ENCODE data around the gene CUEDC2.

CUEDC2 gene, protein sequence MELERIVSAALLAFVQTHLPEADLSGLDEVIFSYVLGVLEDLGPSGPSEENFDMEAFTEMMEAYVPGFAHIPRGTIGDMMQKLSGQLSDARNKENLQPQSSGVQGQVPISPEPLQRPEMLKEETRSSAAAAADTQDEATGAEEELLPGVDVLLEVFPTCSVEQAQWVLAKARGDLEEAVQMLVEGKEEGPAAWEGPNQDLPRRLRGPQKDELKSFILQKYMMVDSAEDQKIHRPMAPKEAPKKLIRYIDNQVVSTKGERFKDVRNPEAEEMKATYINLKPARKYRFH

DNA sequence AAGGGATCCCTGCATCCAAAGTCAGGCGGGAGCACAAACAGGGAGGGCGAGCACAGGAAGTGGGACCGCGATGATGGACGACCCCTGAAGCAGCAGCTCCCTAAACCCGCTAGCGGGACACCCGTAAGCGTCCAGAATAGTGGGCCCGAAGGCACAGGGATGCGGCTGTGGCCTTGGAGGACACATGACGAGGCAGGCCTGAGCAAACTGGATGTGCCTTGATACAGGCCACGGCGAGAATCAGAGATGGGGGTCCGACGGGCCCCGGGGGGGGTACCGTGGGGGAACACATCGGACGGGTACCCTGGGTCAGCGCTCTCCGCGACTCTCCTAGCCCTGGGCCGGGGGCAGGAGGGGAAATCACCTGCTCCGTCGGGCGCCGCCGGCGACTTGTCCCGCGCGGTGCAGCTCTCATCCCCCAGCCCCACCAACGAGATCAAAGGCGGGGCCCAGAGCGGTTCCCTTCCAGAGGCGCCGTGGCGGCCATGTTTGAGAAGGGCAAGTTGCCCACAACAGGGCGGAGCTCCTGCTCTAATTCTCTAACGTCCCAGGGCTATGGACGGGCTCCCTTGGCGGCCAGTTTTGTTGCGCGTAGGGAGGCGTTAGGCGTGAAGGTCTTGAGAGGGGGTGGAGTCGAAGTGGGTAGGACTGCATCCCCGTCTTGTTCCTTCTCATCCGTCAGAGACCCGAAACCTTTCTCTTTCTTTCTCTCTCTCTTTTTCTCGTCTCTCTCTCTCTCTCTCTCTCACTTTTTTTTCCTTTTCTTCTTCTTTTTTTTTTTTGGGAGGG is at the start of gene CUEDC2:
CUEDC2 (minus strand) TSS at position 413 of the 789 bp plus-strand sequence. CDS start 7,386 bp downstream, outside the sequence.
- peak; percentile 85 to 89 for DNase-seq (ENCODE audit: low read depth in 2 of 2)

DNA sequence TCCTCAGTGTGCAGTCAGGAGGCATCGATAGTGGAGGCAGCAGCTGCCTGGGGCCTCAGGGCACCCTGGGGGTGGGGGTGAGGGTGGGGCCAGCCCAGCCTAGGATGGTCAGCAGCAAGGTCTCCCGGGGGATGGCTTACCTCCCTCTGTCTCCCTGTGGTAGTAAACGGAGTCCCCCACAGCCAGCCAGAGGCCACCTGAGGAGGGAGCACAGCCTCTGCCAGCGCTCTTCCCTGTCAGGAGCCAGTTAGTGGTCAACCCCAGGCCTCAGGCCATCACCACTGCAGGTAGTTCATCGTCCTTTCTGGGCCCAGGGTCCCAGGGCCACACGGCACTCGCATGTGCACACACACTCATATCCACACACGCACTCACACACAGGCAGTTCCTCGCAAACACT is 48.0 kb upstream of the CUEDC2 start:
- DNase-seq (ENCODE audit: low read depth in 2 of 2), result no peak

DNA sequence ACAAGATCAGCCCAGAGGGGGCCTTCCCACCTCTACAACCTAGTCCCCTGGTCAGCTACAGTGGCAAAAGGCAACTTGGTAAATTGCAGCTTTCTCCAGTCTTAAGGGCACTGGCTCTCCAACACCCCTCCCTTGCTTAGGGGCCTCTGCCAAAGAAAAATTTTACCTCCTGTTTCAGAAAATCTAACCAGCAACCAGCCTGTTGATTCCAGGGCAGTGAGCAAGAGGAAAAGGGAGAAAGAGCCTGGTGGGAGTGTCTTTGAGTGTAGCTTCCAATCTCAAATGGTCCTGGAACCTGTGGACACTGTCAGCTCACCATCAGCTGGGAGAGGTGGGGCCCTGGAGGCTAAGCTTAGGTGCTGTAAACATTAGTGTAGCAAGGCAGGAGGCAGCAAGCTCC is 47.3 kb upstream of the CUEDC2 start:
- DNase-seq (ENCODE audit: low read depth in 2 of 2), result no peak

DNA sequence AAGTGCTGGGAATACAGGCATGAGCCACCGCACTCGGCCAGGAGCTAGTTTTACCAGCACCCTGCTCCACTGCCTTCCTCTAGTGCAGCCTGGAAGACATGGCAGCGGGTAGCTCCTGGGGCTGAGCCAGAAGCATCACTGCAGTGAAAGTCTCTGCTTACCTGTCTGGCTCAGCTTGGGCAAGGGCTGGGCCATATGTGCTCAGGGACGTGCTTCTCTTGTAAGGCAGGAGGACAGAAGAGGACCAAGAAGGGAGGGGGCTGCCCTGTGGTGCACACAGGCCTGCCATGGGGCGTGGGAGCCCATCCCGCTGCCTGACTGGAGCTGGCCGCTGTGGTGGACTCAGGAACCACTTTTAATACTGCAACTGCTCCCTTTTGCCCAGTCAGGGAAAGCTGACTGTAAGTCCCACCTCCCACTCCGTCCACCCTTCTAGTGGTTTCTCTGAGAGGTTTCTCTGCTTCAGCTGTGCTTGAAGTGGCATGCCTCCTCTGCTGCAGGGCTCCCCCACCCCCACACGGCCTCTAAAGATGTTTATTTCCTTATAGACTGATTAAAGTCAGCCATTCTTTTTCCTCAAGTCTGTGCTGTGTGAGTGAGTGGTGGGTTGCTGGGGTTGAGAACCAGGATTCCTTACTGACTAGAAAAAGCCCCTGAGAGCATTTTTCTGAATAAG is 44.2 kb upstream of the CUEDC2 start:
- DNase-seq (ENCODE audit: low read depth in 2 of 2), result no peak

DNA sequence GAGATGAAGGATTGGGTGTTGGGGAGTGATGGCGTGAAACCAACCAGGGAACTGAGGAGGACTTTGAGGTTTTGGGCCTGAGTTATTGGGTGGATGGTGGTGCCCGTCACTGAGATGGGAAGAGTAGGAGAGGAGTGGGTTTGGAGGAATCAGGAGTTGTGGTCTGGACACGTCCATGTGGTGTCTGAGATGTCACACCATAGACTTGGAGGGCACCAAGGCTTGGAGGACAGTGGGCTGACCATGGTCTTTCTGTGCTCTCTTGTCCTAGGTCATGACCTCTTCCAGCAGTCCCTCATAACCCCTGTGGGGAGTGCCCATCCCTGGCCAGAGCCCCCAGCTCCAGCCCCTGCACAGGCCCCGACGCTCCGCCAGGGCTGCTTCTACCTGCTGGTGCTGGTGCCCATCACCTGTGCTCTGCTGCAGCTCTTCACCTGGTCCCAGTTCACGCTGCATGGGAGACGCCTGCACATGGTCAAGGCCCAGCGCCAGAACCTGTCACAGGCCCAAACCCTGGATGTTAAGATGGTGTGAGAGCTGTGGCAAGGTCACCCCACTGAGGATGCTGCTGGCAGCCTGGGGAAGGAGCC is 43.2 kb upstream of the CUEDC2 start:
- DNase-seq (ENCODE audit: low read depth in 2 of 2), result no peak

DNA sequence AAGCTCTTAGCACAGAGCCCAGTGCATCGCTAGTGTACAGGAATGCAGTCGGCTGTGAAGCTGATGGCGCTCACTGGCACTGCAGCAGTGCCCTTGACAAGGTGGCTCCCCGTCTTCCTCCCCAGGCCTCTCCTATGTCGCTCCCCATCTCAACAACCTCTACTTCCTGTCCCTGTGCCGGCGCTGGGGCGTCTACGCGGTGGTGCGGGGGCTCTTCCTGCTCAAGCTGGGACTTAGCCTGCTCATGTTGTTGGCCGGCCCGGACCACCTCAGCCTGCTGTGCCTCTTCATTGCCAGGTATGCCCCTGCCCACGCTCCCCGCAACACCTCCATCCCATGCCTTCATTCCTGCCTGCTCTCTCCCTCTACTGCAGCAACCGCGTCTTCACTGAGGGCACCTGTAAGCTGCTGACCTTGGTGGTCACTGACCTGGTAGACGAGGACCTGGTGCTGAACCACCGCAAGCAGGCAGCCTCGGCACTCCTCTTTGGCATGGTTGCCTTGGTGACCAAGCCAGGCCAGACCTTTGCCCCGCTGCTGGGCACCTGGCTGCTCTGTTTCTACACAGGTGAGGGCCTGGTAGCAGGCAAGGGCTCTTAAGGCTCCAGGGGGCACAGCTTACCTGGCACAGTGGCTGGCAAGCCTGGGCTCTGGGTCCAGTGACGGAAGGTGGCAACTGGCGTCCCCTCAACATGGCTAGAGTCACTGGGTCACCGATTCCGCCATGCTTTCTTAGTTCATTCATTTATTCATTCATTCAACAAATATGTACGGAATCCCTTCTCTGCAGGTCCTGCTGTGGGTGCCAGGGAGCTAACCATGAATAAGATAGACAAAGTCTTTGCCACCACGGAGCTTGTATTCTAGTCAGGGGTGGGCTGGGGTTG is 41.3 kb upstream of the CUEDC2 start:
- DNase-seq (ENCODE audit: low read depth in 2 of 2), result no peak

DNA sequence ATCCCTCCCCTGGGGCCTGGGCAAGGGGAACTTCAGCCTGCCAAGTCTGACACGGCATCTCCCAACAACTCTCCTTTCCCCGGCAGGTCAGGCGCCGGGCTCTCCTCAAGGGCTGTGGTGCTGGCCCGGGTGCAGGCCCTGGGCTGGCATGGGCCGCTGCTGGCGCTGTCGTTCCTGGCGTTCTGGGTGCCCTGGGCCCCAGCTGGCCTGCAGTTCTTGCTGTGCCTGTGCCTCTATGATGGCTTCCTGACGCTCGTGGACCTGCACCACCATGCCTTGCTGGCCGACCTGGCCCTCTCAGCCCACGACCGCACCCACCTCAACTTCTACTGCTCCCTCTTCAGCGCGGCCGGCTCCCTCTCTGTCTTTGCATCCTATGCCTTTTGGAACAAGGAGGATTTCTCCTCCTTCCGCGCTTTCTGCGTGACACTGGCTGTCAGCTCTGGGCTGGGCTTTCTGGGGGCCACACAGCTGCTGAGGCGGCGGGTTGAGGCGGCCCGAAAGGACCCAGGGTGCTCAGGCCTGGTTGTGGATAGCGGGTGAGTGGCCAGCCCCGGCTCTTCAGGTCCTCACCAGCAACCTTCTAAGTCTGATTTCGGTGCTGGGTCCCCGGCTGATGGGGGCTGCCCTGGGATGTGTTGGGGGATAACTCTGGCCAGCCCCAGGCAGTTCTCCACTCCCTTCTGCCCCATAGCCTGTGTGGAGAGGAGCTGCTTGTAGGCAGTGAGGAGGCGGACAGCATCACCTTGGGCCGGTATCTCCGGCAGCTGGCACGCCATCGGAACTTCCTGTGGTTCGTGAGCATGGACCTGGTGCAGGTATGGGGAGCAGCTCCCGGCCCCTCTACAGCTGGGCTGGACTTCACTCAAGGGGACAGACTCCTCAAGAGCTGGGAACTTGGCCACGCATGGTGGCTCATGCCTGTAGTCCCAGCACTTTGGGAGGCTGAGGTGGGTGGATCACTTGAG is 38.5 kb upstream of the CUEDC2 start:
- DNase-seq (ENCODE audit: low read depth in 2 of 2), result no peak

DNA sequence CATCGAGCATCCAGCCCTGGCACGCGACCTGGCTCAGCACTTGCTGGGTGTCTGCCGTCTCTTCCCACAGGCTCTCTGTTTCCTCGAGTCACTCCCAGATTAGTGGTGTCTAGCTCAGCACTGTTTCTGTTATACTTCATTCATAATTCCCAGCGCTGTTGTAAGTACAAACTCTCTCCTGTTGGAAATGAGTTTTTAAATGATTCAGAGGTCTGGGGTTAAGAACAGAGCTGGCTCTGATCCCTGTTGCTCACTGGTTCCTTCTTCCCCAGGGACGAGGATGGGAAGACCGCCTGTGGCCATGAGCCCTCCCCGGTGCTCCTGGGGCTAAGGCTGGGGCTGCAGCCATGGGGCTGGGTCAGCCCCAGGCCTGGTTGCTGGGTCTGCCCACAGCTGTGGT is 36.3 kb upstream of the CUEDC2 start:
- DNase-seq (ENCODE audit: low read depth in 2 of 2), result no peak

DNA sequence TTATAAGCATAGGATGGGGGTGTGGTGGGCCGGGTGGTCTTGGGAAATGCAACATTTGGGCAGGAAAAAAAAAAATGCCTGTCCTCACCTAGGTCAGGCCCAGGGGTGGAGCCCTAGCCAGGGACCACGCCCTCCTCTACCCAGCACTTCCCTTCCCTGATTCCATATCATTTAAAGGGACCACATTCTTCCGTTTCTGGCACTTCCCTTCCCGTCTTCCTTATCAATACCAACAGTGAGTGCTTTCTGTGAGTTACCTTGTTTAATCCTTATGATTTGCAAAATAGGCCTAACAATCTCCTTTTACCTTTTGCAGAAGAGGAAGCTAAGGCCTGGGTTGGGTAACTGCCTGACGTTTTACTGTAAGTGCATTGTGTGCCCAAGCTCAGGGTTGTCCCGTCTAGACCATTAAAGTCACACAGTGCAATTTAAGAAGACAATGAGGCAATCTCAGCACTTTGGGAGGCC is 35.6 kb upstream of the CUEDC2 start:
- DNase-seq (ENCODE audit: low read depth in 2 of 2), result no peak

DNA sequence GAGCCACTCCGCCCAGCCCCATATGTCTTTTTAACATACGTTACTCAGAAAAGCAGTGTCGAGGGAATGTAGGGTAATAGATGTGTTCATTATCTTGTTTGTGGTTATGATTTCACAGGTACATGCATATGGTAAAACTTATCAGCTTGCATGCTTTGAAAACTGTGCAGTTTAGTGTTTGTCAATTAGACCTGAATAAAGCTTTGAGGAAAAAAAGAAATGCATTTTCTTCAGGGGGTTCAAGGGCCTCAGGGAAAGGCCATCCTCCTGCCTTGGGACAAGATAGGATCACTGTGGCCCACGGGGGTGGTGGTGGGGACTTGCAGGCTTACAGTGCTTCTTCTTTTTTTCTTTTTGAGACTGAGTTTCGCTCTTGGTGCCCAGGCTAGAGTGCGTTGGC is 34.9 kb upstream of the CUEDC2 start:
- DNase-seq (ENCODE audit: low read depth in 2 of 2), result no peak

DNA sequence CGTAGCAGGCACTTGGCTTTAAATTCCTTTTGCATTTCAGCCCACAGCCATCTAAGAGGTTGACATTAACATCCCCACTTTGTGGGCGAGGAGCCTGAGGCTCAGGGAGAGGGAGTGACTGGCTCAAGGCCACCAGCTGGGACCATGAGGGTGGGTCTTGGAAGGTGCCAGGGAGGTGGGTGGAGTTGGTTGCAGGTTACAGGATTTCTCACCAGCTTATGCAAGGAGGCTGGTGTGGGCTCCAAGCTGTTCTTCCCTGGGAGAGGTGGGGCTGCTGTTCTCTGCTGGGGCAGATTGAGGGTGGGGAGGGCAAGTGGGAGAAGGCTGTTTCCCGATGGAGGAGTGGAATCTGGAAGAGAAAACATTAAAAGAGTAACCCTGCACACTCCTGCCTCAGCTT is 33.1 kb upstream of the CUEDC2 start:
- DNase-seq (ENCODE audit: low read depth in 2 of 2), result no peak

DNA sequence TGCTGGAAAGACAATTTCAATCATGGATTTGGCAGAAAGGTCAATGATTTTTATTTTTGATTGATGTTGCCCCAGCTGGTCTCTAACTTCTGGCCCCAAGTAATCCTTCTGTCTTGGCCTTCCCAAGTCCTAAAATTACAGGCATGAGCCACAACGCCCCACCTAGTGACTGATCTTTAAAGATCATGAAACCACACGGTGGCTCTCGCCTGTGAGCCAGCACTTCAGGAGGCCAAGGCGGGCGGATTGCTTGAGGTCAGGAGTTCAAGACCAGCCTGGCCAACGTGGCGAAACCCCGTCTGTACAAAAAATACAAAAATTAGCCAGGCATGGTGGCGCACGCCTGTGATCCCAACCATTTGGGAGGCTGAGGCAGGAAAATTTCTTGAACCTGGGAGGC is 31.6 kb upstream of the CUEDC2 start:
- no peak for DNase-seq (ENCODE audit: low read depth in 2 of 2)

DNA sequence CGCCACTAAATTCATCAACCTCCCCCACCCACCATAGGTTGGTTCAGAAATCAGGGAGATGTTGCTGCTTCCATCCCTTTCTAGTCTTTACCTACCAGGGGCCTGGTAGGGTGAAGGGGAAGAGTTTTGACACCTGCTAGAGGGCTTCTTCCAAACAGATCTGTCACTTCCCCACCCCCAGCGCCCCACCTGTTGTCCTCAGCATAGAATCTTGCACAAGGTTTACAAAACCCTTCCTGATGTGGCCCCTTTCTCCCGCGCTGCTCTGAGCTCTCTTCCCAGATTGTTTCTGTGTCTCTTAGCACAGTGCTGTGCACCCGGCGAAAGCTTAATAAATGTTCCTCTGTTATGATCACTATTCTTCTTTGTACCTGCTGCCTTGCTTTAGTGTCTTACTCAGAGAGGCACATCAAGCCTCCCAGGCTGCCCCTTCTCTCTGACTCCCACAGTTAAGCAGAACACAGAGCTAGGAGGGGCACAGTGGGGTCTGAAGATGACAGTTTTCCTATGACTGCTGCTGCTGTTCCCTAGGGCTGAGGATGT is 30.2 kb upstream of the CUEDC2 start:
- DNase-seq (ENCODE audit: low read depth in 2 of 2), result no peak

DNA sequence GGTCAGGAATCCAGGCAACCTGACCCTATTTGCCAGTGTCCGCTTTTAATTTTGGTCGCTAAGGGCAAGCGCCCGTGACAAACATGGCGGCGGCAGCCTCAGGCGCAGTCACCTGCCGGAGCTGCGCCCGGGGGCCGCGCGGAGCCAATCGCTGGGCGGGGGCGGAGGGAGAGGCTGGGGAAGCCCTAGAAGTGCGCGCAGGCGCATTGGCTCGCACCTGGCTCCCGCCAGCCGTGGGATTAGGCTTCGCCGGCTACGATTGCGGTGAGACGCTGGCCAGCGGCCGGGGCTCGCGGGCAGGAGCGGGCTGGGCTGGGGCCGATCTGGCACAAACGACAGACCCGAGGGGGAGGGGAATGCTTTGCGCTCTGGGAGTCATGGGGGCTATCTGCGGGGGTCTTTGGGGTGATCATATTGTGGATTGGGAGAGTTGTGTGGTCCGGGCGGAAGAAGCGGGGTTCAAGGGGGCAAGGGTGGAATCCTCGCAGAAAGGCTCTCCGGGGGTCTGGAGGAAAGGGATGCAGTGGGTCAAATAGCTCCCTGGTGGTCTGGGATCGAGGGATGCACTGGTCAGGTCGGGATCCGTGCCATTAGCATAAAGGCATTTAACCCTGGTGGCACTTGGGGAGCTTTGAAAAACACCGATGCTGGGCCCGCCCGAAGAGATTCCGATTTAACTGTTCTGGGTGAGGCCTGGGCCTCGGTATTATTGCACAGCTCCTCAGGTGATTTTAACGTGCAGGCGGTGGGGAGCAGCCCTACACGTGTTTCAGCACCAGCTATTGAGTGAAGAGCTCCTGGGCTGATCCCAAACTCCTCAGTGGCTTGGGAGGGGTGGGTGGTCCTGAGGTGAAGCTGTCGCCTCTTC is 29.0 kb upstream of the CUEDC2 start:
- peak; percentile 83 to 92 for DNase-seq (ENCODE audit: low read depth in 2 of 2)

DNA sequence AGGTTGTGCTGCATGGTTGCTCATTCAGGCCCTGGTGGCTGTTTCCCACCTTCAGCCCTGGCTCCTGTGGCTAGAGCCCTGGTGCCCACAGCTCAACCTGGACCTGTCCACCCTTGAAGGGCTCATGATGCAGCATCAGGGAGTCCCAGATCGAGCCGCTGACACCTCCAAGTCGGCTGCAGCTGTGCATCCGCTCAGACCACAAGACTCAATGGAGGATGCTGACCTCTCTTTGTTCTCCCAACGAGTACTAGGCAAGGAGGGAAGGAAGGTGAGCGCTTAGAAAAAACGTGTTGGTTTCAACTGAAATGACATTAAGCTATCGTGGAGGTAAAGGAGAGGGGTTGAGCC is 28.4 kb upstream of the CUEDC2 start:
- DNase-seq (ENCODE audit: low read depth in 2 of 2), result no peak

DNA sequence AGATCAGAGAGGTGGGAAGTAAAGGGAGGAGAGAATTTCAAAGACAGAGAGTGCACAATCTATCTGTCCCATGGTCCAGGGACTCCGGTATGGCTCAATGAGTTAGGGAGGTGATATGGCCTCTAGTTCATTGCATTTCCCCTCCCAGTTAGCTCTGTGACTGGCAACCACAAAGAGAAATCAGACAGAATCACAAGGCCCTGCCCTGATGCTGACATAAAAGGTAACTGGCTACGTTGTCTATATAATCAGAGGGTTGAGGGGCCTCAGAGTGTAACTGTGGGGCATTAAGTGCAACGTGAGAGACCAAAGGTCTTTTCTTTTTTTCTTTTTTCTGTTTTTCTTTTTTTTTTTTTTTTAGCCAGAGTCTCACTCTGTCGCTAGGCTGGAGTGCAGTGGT is 26.3 kb upstream of the CUEDC2 start:
- DNase-seq (ENCODE audit: low read depth in 2 of 2), result no peak

DNA sequence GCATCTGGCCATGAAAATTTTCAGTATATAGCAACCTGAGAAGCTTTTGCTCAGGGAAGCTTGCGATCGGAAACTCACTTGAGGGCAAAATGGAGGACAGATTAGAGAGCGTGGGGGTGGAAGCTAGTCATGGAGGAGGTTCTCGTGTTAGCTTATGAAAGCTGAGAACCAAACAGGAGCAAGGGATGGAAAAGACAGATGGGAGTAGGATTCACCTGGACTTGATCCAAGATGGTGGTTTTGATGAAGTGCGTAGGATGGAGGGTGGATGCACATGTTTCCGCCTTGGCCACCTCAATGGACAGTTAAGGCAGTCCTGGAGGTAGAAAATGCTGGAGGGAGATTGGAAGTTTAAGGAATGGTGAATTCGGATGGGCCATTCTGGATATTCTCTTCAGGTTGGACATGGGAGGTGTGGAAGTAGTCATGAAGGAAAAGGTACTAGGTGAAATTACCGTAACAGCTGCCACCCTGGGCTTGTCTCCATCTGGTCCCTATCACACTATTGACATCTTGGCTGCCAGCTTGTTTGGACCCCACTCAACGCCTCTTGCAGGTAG is 25.3 kb upstream of the CUEDC2 start:
- DNase-seq (ENCODE audit: low read depth in 2 of 2), result no peak

DNA sequence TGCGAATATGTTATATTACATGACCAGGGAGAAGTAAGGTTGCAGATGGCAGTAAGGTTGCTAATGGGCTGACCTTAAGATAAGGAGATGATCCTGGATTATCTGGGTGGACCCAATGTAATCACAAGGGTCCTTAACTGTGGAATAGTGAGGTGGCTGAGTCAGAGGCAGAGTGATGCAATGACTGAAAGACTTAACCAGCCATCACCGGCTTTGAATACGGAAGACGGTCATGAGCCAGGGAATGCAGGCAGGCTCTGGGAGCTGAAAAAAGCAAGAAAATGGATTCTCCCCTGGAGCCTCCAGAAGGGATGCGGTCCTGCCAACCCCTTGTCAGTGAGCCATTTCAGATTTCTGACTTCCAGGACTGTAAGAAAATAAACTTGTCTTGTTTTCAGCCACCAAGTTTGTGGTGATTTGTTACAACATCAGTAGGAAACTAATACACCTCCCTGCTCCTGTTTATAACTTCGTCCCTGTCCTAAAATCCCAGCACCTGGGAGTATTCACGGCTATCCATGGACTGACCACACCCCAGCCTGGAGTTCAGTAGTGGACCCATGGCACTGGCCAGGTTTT is 23.6 kb upstream of the CUEDC2 start:
- DNase-seq (ENCODE audit: low read depth in 2 of 2), result no peak
